GM18502 (cell line): ENCODE measurements around the gene IRF1.

Experiments
- ATAC-seq: cut with Tn5 transposase; IDR thresholded peaks from one replicate; pipeline ENCODE4 v1.9.1; 2021; ENCODE audit warnings: mild to moderate bottlenecking; ENCODE audit not compliant: unreplicated experiment, poor library complexity

The IRF1 gene

DNA sequence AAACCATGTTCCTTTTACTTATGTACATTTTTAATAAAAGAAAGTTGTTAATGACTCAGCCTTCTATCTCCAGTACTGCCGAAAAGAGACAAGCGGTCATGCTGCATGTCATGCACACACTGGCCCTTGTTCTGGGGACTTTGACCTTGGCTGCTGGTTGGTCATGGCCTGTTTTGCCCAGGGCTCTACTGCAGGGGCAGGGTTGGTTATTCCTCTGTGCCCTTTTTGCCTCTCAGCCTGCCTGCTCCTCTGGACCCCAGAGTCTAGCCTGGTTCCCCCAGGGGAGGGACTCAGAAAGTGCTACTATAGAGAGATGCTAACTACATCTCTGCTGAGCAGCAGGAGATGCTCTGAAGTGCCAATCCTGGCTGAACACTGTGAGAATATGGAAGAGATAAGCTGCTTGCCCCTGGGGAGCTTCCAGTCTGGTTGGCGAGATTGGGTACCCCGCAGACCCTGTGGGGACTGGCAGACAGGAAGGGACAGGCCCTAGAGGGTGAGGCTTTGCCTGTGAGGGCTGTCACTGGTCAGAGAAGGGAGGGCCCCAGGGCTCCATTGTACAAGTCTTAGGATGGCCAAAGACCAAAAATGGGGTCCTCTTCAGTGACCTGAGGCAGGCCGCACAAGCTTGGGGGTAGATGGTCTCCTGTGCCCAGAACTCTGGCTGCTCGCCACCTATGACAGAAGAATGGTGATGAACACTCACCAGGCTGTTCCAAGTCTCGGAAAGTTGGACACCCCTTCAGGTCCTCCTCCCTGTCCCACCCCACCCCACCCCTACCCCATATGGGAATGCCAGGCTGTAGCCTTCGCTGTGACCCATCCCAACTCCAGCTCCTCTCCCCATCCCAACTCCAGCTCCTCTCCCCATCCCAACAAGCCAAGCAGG, 14.3 kb downstream of the IRF1 start:
- no peak for ATAC-seq

DNA sequence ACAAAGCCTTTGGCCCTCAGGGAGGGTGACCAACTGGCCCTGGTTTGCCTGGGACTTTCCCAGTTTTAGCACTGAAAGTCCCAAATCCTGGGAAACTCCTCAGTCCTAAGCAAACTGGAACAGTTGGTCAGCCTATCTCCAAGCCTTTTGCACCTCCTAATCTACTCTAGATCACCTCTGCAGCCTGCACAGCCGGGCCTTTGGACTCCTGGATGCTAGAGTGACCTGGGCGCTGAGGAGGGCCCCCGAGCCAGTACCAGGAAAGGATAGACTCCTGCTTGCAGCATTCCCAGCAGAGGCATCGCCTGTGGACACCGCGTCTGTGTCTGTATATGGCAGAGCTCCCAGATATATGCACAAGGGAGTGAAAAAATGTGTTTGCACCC, 15.1 kb downstream of the IRF1 start:
- ATAC-seq: no peak

DNA sequence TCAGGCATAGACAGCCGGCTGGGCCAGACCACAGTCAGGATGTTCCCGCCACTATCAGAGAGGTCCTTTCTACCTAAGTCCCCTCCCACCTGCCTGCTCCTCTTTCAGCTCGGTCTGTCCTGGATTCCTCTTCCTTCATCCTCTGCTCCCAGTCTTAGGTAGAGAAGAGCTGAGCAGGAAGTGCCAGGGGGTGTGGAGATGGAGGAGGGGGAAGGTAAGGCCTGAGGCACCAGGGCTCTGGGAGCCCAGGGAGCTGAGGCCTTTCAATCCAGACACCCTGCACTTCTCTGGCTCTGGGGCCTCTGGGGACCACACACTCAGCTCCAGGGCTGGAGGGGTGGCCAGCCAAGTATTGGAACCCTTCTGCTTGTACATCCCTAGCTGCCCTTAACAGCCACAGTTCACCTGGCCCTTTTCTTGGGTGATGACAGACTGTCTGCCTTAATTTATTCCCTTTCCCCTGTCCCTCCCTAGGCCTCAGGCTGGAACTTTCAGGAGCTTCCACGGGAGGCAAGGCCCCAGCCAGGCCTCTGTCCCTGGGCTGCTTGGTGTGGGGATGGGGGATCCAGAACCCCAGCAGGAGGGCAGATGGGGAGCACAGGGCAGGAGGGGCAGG, 15.6 kb downstream of the IRF1 start:
- ATAC-seq: no peak

DNA sequence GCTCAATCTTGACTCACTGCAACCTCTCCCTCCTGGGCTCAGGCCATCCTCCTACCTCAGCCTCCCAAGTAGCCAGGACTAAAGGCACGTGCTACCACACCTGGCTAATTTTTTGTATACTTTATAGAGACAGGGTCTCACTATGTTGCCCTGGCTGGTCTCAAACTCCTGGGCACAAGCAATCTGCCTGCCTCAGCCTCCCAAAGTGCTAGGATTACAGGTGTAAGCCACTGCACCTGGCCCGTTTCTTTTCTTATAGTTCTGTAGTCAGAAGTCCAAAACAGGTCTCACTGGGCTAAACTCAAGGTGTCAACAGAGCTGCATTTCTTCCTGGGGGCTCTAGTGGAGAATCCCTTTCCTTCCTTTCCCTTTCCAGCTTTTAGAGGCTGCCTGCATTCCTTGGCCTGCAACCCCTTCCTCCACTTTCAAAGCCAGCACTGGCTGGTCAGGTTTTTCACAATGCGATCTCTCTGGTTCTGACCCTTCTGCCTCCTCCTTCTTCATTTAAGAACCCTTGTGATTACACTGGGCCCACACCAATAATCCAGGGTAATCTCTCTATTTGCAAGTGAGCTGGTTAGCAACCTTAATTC, 16.3 kb downstream of the IRF1 start:
- ATAC-seq: no peak

DNA sequence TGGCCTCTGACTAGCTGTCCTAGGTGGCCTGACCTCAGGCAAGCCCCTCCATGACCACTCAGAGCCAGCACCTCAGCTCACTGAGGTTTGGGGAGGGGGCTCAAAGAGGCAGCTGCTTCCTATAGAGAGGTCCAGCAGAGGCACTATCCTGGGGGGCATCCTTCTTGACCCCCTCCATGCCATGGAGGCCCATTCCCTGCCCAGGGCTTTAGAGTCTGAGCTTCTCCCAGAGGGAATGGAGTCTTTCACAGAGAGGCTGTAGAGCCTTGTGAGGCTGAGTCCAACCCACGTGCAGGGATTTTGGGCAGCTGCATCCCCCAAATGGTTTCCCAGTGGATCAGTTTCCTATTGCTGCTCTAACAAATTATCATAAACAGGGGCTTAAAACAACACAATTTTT, 16.9 kb downstream of the IRF1 start:
- no peak for ATAC-seq

DNA sequence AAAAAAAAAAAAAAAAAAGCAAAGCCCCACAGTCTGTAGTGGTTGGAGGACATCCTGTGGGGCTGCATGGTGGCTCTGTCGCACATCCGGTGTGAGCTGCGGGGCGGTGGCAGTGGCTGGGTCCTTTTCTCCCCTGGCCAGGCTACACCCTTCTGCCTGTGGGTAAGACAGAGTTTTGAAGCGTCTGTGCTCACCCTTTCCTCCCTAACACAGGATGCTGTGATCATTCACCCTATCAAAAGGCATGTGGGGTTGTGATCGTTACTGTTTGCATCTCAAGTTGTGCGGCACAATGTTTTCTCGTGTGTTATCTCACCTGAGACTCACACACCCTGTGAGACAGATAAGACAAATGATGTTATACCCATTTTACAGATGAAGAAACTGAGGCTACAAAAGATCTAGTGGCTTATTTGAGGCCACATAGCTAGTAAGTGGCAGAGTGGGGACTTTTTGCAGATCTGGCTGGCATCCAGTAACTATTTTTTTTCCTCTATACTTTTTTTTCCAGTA, 17.5 kb downstream of the IRF1 start:
- ATAC-seq: peak; percentile 90

DNA sequence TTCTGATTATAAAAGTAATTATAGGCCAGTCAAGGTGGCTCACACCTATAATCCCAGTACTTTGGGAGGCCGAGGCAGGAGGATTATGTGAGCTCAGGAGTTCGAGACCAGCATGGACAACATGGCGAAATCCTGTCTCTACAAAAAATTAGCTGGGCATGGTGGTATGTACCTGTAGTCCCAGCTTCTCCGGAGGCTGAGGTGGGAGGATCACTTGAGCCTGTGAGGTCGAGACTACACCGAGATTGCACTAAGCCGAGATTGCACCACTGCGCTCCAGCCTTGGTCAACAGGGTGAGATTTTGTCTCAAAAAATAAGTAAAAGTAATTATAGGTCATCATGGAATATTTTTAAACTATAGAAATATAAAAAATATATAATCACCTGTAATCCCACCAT, 18.1 kb downstream of the IRF1 start:
- no peak for ATAC-seq

DNA sequence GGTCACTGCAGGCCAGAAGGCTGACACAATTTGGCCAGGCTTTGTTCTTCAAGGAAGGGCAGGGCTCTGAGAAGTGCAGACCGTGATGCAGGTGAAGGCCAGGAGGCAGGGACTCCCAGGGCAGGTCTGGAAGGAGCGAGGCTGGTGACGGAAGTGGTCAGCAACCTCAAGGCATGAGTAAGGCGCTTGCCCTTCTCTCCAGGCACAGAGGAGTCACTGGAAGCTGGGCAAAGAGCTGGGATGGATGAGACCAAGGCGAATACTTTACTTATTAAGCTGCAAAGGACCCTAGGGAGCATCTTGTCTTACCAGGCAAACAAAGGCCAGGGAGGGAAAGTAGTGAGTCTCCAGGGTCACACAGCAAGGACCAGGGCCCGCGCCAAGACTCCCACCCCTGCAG, 18.6 kb downstream of the IRF1 start:
- ATAC-seq: no peak

DNA sequence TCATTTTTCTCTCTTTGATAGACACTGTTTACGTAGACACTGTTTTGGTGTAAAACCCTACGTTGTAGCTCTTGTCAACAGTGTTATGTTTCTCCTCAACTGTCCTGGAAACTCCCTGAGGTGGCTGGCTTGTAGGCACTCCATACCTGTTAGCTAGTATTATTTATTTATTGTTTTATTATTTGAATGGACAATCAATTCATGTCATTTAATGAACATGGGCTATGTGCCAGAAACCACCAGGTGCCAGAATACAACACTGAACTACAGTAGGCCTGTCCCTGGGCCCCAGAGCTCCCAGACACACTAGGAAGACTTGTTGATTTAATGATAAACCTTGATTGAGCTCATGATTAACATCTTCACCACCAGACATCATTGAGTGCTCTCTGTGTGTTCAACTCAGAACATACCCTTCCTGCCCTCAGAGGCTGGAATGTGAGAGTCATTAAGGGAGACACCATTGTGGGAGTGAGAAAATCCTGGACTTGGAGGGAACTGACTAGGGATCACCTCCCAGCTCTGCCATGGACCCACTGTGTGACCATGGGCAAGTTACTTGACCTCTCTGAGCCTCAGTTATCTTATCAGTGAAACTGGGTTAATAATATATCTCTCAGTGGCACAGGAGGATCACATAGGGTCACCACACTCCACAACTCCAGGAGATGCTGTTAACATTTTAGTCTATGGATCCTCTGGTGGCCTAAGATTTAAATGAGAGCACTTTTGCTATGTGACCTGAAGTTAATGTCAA, 19.2 kb downstream of the IRF1 start:
- no peak for ATAC-seq

DNA sequence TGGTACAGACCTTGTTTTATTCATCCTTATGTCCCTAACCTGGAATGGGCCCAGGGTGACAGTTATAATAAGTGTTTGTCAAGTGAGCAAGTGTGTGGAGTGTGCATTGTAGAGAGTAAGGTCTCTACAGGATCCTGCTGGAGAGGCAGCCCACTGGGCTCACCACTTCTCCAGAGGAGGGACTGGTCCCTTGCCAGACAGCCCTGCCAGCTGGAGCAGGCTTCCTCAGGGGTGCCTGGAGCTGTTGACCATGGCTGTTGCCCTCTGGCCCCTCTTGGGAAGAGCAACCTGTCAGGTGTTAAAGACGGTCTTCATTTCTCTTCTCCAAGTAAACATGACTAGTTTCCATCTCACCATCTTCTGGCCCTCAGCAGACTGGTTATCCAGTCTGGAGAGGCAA, 20.0 kb downstream of the IRF1 start:
- ATAC-seq: no peak

DNA sequence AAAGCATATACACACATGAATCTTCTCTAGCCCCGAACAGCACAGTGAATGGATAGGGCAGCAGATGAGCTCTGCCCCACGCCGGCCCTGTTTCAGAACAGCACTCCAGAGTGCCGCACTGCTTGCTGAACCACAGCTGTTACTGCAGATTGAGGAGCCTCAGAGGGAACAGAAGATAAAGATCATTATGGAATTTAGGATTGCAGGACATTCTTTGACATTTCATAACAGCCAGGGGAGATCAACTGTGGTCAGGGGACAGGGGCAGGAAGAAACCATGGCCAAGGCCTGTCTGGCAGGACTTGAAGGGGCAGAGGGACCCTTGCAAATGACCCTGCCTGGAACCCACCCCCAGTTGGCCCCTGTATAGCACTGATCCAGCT, 20.6 kb downstream of the IRF1 start:
- ATAC-seq: no peak

DNA sequence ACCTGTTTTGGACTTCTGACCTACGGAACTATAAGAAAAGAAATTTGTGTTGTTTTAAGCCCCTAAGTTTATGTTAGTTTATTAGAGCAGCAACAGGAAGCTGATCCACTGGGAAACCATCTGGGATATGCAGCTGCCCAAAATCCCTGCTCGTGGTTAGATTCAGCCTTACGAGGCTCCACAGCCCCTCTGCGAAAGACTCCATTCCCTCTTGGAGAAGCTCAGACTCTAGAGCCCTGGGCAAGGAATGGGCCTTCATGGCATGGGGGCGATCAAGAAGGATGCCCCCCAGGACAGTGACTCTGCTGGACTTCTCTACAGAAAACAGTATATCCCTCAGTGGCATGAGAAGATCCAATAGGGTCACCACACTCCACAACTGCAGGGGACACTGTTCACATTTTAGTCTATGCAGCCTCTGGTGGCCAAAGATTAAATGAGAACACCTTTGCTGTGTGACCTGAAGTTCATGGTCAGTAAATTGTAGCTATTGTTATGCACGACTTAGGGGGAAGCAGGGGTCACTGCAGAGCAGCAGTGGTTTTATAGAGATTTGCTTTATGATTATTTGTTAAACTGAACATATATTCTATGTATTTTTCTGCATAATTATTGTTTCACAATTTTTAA, 21.1 kb downstream of the IRF1 start:
- no peak for ATAC-seq

DNA sequence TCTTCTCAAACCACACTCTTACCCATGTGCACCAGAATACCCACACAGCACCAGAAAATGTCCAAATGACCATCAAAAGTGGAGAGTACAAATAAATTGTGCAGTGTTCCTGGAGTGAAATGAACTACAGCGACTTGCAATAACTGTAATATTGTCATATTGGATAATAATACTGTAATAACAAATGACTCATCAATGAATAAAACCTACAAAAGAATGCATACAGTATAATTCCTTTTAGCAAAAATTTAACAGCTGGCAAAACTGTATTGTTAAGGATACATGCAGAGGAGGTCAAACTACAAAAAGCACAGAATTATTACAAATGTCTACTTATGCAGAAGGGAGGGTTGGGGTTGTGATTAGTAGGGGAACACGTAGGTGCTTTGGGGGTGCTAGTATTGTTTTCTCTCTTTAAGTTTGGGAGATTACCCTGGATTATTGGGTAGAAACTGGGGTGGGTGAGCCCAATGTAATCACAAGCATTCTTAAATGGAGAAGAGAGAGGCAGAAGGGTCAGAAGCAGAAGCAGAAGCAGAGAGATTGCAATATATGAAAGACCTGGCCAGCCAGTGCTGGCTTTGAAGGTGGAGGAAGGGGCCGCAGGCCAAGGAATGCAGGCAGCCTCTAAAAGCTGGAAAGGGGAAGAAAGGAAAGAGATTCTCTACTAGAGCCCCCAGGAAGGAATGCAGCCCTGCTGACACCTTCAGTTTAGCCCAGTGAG, 21.8 kb downstream of the IRF1 start:
- ATAC-seq: no peak

DNA sequence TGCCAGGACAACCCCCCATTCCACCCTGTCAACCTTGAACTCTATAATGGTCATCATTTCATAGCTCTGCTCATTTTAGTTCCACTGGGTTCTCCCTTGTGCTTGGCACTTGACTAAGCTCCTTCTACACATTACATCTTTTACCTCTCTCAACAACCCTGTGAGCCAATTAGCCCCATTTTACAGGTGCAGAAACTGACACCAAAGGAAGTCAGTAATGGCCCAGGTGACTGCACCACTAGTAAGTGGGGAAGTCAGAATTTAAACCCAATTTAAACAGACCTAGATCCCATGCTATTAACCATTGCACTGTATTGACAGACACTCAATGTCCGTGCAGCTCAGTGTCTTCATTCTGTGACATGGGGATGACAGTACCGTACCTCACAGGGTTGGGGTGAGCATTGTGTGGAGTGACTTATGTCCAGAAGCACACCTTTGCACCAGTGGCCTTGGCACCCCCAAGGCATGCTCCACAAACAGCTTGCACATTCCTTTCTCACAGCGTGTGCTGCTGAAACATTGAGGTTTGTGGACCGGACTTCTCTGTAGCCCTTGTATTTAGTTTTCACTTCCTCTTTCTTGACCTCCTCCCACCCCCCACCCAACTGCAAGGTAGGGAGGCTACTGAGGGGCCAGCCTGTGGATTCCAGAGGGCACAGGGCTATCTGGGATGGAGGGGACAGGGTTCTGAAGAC, 23.1 kb downstream of the IRF1 start:
- peak; percentile 38 for ATAC-seq

DNA sequence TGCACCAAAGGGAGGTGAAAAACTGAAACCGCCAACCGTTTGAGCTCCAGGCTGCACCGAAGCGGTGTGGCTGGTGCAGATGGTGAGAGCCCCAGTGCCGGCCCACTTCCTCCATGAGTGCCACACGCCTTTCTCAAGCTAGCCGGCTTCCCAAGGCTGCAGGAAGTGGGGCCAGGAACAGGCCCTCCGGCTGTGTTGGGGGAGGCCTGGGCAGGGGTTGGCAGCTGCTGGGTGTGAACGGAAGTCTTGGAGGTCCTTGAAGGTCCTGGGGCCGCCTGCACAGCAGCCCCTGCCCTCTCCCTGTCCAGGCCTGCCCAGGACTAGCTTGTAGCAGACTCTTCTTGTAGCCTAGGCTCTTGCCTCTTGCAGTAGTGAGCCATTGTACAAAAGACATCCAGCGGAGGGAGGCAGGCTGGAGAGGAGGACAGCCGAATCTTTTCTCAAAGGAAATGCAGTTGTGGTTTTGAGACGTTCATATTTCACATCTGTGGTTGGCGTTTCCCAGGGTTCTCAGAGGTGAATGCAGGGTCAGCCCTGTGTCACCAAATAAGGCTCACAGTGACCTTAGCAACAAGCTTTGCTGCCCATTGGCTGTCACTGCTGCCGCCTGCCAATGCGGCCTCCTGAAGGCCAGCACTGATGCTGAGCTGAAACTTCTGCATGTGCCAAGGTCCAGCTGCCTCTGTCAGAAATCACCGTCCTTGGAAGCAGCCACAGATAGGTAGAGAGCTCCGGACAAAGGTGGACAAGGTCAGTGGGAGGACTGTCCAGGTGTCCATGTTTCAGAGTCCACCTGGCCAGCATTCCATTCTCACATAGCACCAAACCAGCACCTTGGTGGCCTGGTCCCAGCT, 23.9 kb downstream of the IRF1 start:
- peak; percentile 70 for ATAC-seq

DNA sequence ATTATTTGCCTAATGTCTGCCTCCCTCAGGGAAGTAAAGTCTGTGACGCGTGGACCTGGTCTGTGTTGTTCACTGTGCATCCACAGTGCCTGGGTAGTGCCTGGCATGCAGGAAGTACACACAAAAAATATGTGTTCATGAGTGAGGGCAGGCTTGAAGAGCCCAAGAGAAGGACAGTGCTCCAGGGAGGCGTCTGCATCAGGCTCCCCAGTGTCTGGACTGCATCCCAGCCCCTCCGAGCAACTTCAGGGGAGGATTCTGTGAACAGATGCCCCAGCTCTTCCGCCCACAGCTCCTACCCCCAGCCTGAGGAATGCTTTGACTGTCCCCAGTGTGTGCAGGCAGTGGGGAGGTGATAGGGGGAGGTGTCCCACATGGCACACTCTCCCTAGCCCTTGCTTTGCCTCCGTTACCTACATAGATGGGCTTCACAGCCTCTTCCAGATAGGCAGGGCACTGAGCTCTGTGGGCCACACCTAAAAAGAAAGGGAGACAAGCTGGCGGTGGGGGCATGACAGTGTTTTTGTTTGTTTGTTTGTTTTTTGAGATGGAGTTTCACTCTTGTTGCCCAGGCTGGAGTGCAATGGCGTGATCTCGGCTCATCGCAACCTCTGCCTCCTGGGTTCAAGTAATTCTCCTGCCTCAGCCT, 25.4 kb downstream of the IRF1 start:
- ATAC-seq: no peak

DNA sequence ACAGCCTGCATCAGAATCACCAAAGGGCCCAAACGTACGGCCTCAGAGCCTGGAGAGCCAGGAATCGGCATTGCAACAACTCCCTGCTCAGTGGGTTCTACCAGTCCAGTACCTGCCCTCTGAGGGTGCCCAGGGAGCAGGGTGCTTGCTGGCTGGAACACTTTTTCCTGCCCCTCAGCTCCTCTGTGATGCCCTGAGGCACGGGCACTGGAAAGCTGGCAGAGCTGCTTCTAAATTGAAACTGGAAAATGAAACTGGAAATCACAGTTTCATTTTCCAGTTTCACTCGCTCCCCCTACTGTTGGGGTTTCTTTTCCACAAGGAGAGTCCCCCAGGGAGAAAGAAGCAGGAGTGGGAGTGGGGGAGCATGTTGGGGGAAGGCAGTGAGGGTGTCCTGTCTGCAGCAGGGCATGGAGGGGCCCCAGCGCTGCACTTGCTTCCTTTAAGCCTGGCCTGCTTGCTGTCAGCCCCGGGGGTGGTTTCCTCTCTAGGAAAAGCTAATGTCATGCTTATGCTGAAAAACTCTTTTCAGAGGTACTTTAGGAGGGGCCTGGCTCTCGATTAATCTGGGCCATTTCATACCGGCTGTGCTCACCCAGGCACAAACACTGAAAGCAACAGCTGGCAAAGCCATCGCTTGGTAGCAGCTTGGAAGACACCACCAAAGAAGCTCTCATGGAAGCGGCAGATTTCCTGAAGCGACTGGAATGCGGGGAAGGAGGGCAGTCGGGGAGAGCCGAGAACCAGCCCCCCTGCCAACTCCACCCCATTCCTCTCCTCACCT, 26.2 kb downstream of the IRF1 start:
- ATAC-seq: no peak
